AG04450 (cell line): ENCODE data around the gene TBCD. TPM values are rescaled to one million over a fixed set of nuclear protein-coding genes. Genes with fewer than 3 reads are reported as not detected.

ENCODE experiments used
- CTCF ChIA-PET: fragments of 300-600, 350-600 bp; formaldehyde crosslinking; extraction: SDS; loops from one replicate; lab custom pipeline; 2022; ENCODE audit warnings: antibody characterized with exemption, inconsistent platforms; lab: Charles Lee
- POLR2A ChIA-PET: fragments of 350-600 bp; formaldehyde crosslinking; extraction: SDS; loops from one replicate; lab custom pipeline; 2021; ENCODE audit warnings: antibody characterized with exemption, inconsistent platforms; lab: Yijun Ruan, JAX
- DNase-seq: peaks from one replicate; pipeline ENCODE4 v3.0.0-alpha.2; 2011; ENCODE audit warnings: low read depth, low spot score
- H3K27ac ChIP-seq: one replicate; pipeline ENCODE4 v1.5.1; 2012; ENCODE audit warnings: low read depth, low read length, control low read depth
- H3K27me3 ChIP-seq: one replicate; pipeline ENCODE4 v1.6.0; 2012; ENCODE audit warnings: low read length; ENCODE audit not compliant: control insufficient read depth, insufficient read depth
- H3K4me3 ChIP-seq: 2 replicates; pipeline ENCODE4 v1.5.1; 2011; ENCODE audit warnings: mild to moderate bottlenecking, low read depth, low read length, control low read depth
- H3K9me3 ChIP-seq: 2 replicates; pipeline ENCODE4 v1.5.1; 2012; ENCODE audit warnings: low read length; ENCODE audit not compliant: control insufficient read depth, insufficient read depth
- polyA plus RNA-seq: library from polyadenylated mRNA; depleted of rRNA; stranded (reverse); fragments of >200 nt; gene quantifications from 2 replicates; pipeline ENCODE4 v1.2.3, GENCODE V29; 2011
- TF ChIP-seq, protein P1 (sequence below): IDR thresholded peaks from 2 replicates; pipeline ENCODE4 v1.5.1; 2011; ENCODE audit warnings: low read depth, low read length, control low read depth, inconsistent platforms

TBCD gene
- polyA plus RNA-seq, 1 experiment, result 28.5 TPM

- ChIA-PET POLR2A (no interaction called here), CTCF (no interaction called here)
- DNase-seq, result no peak
- Histone ChIP-seq H3K9me3 (no peaks in the 10 kb centered on the region; the same call in 1 of the 2 replicates), H3K27me3 (no peaks in the 10 kb centered on the region), H3K27ac (no peak overlapping the region), H3K4me3 (no peak overlapping the region)
- TF ChIP-seq, protein P1, sequence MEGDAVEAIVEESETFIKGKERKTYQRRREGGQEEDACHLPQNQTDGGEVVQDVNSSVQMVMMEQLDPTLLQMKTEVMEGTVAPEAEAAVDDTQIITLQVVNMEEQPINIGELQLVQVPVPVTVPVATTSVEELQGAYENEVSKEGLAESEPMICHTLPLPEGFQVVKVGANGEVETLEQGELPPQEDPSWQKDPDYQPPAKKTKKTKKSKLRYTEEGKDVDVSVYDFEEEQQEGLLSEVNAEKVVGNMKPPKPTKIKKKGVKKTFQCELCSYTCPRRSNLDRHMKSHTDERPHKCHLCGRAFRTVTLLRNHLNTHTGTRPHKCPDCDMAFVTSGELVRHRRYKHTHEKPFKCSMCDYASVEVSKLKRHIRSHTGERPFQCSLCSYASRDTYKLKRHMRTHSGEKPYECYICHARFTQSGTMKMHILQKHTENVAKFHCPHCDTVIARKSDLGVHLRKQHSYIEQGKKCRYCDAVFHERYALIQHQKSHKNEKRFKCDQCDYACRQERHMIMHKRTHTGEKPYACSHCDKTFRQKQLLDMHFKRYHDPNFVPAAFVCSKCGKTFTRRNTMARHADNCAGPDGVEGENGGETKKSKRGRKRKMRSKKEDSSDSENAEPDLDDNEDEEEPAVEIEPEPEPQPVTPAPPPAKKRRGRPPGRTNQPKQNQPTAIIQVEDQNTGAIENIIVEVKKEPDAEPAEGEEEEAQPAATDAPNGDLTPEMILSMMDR, result no peak
These were observed 111.0 kb downstream of the TBCD start for GRCh38 chr17:82862737-82863382.

DNA sequence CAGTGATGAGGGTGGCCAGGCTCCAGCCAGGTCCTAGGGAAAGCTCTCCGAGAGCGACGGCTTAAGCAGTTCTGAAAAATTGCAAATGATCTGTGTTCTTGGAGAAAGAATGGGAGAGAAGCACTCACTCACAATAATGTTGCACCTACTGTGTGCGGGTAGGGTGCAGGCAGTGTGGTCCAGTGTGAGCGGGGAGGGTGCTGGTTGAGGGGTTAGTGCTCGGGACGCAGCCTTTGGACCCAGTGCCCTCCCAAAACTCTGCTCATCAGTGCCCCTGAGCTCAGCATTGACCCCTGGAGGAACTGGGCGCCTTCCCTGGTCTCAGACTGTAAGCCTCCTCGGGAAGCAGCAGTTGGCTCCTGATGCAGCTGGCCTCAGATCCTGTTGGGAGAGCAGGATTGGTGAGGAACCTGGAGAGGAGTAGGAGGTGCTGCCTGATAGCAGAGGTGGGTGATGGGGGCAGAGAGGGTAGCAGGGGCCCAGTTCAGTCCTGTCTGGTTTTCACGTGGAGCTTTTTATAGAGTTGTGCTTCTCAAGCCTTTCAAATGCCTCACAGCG, 111.6 kb downstream of the TBCD start:
- CTCF ChIA-PET, result no interaction called here
- DNase-seq, result no peak
- Histone ChIP-seq H3K27ac (peak overlapping the region; percentile 21), H3K27me3 (no peaks in the 10 kb centered on the region), H3K4me3 (no peak overlapping the region), H3K9me3 (no peaks in the 10 kb centered on the region; the same call in 1 of the 2 replicates)
- TF ChIP-seq, protein P1, result no peak
- POLR2A ChIA-PET, result no interaction called here

- Histone ChIP-seq H3K27ac (peak overlapping the region; percentile 75), H3K27me3 (no peaks in the 10 kb centered on the region), H3K4me3 (no peak overlapping the region), H3K9me3 (no peaks in the 10 kb centered on the region; the same call in 1 of the 2 replicates)
- ChIA-PET POLR2A (no interaction called here), CTCF (no interaction called here)
- TF ChIP-seq, protein P1, result no peak
- peak; percentile 59 for DNase-seq
These were observed 112.3 kb downstream of the TBCD start for GRCh38 chr17:82863941-82864712.

GRCh38 chr17:82864713-82865248, 112.9 kb downstream of the TBCD start:
- TF ChIP-seq, protein P1, result no peak
- CTCF ChIA-PET, result no interaction called here
- H3K9me3 ChIP-seq, result no peaks in the 10 kb centered on the region; the same call in 1 of the 2 replicates
- H3K27ac ChIP-seq, result no peak overlapping the region
- POLR2A ChIA-PET, result no interaction called here
- no peak for DNase-seq
- no peak overlapping the region for H3K4me3 ChIP-seq
- H3K27me3 ChIP-seq, result no peaks in the 10 kb centered on the region
